ENCODE measurements around the gene ORAI1. TPM values are rescaled to one million over a fixed set of nuclear protein-coding genes. Genes with fewer than 3 reads are reported as not detected.

ORAI1 gene
- polyA plus RNA-seq, 1 of the 3 experiments (the other 2 are of a cell fraction): 16.6 TPM

DNA sequence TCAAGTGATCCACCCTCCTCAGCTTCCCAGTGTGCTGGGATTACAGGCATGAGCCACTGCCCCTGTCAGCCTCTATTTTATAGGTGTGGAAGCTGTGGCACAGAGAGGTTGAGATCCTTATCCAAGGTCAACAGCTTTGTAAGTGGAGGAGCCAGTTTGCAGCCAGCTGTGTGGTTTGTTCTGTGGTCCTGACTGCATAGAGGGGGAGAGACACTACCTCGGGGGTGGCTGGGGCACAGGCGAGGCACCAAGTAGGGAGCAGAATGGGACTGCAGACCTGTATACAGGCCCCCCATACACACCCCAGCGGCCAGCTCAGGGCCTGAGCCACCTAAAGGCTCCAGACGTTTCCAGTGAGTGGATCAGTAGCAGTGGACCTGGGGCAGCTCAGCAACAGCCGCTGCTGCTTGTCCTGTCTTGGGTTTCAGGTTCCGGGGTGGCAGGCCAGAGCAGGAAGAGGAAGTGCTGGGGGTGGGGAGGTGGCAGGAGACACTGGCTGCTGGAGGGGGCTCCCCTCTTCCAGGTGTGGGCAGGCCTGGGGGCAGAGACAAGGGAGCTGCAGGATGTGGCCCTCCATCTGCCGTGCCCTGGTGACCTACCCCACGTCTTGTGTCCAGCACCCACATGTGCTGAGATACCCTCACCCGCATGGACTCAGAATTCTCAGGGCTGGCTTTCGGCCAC, 11.0 kb downstream of the ORAI1 start:
- no peaks in the 10 kb centered on the region for H3K36me3 ChIP-seq (replicated peaks in 1 of 2; ENCODE audit: control insufficient read depth in 1 of 2, insufficient read depth in 2 of 2, low read length in 1 of 2)
- H3K27me3 ChIP-seq (ENCODE audit: insufficient read depth): no peaks in the 10 kb centered on the region
- H3K9me2 ChIP-seq: no peaks in the 10 kb centered on the region
- ChIA-PET CTCF (interaction anchor here (0.9 to 5.0 kb wide), 8 partner anchors 11 to 157 kb away, joined by 3 to 23 read pairs (median 6); partner anchors contain the start of genes MORN3 and ORAI1), POLR2A (interaction anchor here (0.9 to 1.2 kb wide), 2 partner anchors 10 to 35 kb away, joined by 4 read pairs; partner anchors contain the start of gene ORAI1)
- WGBS (ENCODE audit: low lambda C conversion rate): 92% methylated on average over 5 of the region's 10 CpGs
- H3K9ac ChIP-seq: no peak overlapping the region
- no peaks in the 10 kb centered on the region for H3K9me3 ChIP-seq
- no peak for DNase-seq
- no peak overlapping the region for H3K4me3 ChIP-seq (ENCODE audit: low read depth in 2 of 2, low read length in 1 of 2)
- H4K20me1 ChIP-seq (ENCODE audit: insufficient read depth): no peaks in the 10 kb centered on the region
- peaks cover 19% of the 10 kb centered on the region for H3K79me2 ChIP-seq (ENCODE audit: insufficient read depth)
- H3K27ac ChIP-seq (ENCODE audit: low read depth in 2 of 2, low read length in 1 of 2): no peak overlapping the region
- no peaks in the 10 kb centered on the region for H3F3A ChIP-seq (replicated peaks; ENCODE audit: insufficient read depth)
- no peak for TF ChIP-seq TCF12 (IDR thresholded peaks at IDR 0.05)
- TF ChIP-seq SMC3 (IDR thresholded peaks at IDR 0.05; ENCODE audit: low read depth, low read length): no peak
- TF ChIP-seq NRF1 (IDR thresholded peaks at IDR 0.05; ENCODE audit: low read depth, low read length): no peak
- no peak for TF ChIP-seq RAD21 (IDR thresholded peaks at IDR 0.05; ENCODE audit: low read length)
- TF ChIP-seq YY1 (IDR thresholded peaks at IDR 0.05; ENCODE audit: low read depth): no peak
- TF ChIP-seq FOSL2 (IDR thresholded peaks at IDR 0.05; ENCODE audit: borderline replicate concordance, low read depth): no peak
- no peak for TF ChIP-seq POLR2AphosphoS5 (IDR thresholded peaks at IDR 0.05; ENCODE audit: low read depth, low read length)
- TF ChIP-seq, protein P1, sequence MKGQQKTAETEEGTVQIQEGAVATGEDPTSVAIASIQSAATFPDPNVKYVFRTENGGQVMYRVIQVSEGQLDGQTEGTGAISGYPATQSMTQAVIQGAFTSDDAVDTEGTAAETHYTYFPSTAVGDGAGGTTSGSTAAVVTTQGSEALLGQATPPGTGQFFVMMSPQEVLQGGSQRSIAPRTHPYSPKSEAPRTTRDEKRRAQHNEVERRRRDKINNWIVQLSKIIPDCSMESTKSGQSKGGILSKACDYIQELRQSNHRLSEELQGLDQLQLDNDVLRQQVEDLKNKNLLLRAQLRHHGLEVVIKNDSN (IDR thresholded peaks at IDR 0.05; ENCODE audit: borderline replicate concordance, low read depth): no peak
- TF ChIP-seq GATA2 (CRISPR knock-in tag; IDR thresholded peaks at IDR 0.05): no peak
- no peak for TF ChIP-seq RXRA (IDR thresholded peaks at IDR 0.05; ENCODE audit: borderline replicate concordance, low read depth)
- no peak for TF ChIP-seq FOXM1 (IDR thresholded peaks at IDR 0.05; ENCODE audit: low read depth)
- no peak overlapping the region for H3K4me2 ChIP-seq
- no peak overlapping the region for H2AFZ ChIP-seq (ENCODE audit: low read depth)
- peaks cover 0 to 13% of the 10 kb centered on the region in 2 experiments; a peak in 1 of 4 replicates for H3K4me1 ChIP-seq (ENCODE audit: control insufficient read depth in 1 of 2, insufficient read depth in 2 of 2, low read depth in 1 of 2, low read length in 1 of 2)

- Histone ChIP-seq H3K9me2 (no peaks in the 10 kb centered on the region), H4K20me1 (ENCODE audit: insufficient read depth) (no peaks in the 10 kb centered on the region), H3K4me2 (no peak overlapping the region), H3F3A (replicated peaks; ENCODE audit: insufficient read depth) (no peaks in the 10 kb centered on the region), H3K4me3 (ENCODE audit: low read depth in 2 of 2, low read length in 1 of 2) (no peak overlapping the region), H3K36me3 (replicated peaks in 1 of 2; ENCODE audit: control insufficient read depth in 1 of 2, insufficient read depth in 2 of 2, low read length in 1 of 2) (no peaks in the 10 kb centered on the region), H3K79me2 (ENCODE audit: insufficient read depth) (peaks cover 10% of the 10 kb centered on the region; the same call in 1 of the 2 replicates), H3K9ac (no peak overlapping the region), H2AFZ (ENCODE audit: low read depth) (no peak overlapping the region), H3K27ac (ENCODE audit: low read depth in 2 of 2, low read length in 1 of 2) (no peak overlapping the region), H3K27me3 (ENCODE audit: insufficient read depth) (no peaks in the 10 kb centered on the region), H3K4me1 (ENCODE audit: control insufficient read depth in 1 of 2, insufficient read depth in 2 of 2, low read depth in 1 of 2, low read length in 1 of 2) (peaks cover 0 to 4% of the 10 kb centered on the region in 2 experiments; a peak in 1 of 4 replicates), H3K9me3 (no peaks in the 10 kb centered on the region)
- TF ChIP-seq GATA2 (CRISPR knock-in tag; IDR thresholded peaks at IDR 0.05) (no peak), FOSL2 (IDR thresholded peaks at IDR 0.05; ENCODE audit: borderline replicate concordance, low read depth) (no peak), TAF1 (IDR thresholded peaks at IDR 0.05; ENCODE audit: borderline replicate concordance, low read depth, low read length) (no peak)
- ChIA-PET CTCF (interaction anchor here (0.9 to 5.0 kb wide), 6 partner anchors 12 to 86 kb away, joined by 3 to 23 read pairs (median 6); partner anchors contain the start of genes MORN3 and ORAI1), POLR2A (interaction anchor here (1.2 kb wide), 1 partner anchor 12 kb away, joined by 4 read pairs; the partner anchor contains the start of gene ORAI1)
- WGBS (ENCODE audit: low lambda C conversion rate): 88% methylated on average over 7 of the region's 14 CpGs
- DNase-seq: no peak
These were observed 12.2 kb downstream of the ORAI1 start for GRCh38 chr12:121638298-121639202.
